SH-SY5Y (cell line): ENCODE measurements around the gene CCDC183.

ENCODE experiments used
- GATA2 ChIP-seq: IDR thresholded peaks from 2 replicates; pipeline ENCODE4 v1.6.1; 2011; ENCODE audit warnings: mild to moderate bottlenecking, low read depth, low read length
- GATA3 ChIP-seq: IDR thresholded peaks from 2 replicates; pipeline ENCODE4 v1.6.1; 2011; ENCODE audit warnings: low read depth, mild to moderate bottlenecking, low read length, moderate library complexity

- TF ChIP-seq GATA2 (no peak), GATA3 (no peak)
These were observed 1.7 kb upstream of the CCDC183 start for GRCh38 chr9:136794281-136794999.
